OCI-LY7 (cell line): ENCODE data around the gene AGXT2.

ENCODE experiments used
- EZH2phosphoT487 ChIP-seq: fragments of 200-600 bp; sonication (generic); IDR thresholded peaks from 2 replicates; pipeline ENCODE4 v1.6.1; 2018; ENCODE audit warnings: low read depth, borderline replicate concordance, mild to moderate bottlenecking, mixed run types, antibody characterized with exemption, low read length, moderate library complexity, mixed read lengths
- TF ChIP-seq, protein P1 (sequence below): fragments of 200-600 bp; sonication (generic); conservative IDR thresholded peaks from 2 replicates; pipeline ENCODE4 v1.5.1; 2014; ENCODE audit warnings: mild to moderate bottlenecking, antibody characterized with exemption, low read length, moderate library complexity, mixed read lengths

DNA sequence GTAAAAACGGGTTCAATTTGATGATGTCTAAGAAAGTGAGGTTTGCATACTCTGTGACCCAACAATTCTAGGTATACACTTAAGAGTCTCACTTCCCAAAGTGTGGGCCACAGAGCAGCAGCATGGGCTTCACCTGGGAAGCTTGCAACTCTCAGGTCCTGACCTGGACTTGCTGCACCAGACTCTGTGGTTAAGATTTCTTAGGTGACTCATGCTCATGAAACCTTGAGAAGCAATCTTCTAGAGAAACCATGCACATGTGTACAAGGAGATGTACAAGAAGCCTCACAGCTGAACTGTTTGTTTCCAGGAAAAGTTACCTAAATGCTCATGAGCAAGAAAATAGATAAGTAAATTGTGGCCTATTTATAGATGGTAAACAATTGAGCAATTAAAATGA, 88.4 kb downstream of the AGXT2 start:
- TF ChIP-seq, protein P1, sequence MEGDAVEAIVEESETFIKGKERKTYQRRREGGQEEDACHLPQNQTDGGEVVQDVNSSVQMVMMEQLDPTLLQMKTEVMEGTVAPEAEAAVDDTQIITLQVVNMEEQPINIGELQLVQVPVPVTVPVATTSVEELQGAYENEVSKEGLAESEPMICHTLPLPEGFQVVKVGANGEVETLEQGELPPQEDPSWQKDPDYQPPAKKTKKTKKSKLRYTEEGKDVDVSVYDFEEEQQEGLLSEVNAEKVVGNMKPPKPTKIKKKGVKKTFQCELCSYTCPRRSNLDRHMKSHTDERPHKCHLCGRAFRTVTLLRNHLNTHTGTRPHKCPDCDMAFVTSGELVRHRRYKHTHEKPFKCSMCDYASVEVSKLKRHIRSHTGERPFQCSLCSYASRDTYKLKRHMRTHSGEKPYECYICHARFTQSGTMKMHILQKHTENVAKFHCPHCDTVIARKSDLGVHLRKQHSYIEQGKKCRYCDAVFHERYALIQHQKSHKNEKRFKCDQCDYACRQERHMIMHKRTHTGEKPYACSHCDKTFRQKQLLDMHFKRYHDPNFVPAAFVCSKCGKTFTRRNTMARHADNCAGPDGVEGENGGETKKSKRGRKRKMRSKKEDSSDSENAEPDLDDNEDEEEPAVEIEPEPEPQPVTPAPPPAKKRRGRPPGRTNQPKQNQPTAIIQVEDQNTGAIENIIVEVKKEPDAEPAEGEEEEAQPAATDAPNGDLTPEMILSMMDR: no peak
- TF ChIP-seq EZH2phosphoT487: no peak
